GM19025 (cell line): ENCODE measurements around the gene MTOR.
"Not testable (repeated sequence)": the region's sequence is repeated elsewhere in the genome, so short reads cannot be mapped to it uniquely, and the experiment has no call there.

Experiments used
- ATAC-seq: cut with Tn5 transposase; IDR thresholded peaks from one replicate; pipeline ENCODE4 v1.9.1; 2021; ENCODE audit warnings: mild to moderate bottlenecking, low read depth, moderate library complexity; ENCODE audit not compliant: unreplicated experiment

MTOR gene

DNA sequence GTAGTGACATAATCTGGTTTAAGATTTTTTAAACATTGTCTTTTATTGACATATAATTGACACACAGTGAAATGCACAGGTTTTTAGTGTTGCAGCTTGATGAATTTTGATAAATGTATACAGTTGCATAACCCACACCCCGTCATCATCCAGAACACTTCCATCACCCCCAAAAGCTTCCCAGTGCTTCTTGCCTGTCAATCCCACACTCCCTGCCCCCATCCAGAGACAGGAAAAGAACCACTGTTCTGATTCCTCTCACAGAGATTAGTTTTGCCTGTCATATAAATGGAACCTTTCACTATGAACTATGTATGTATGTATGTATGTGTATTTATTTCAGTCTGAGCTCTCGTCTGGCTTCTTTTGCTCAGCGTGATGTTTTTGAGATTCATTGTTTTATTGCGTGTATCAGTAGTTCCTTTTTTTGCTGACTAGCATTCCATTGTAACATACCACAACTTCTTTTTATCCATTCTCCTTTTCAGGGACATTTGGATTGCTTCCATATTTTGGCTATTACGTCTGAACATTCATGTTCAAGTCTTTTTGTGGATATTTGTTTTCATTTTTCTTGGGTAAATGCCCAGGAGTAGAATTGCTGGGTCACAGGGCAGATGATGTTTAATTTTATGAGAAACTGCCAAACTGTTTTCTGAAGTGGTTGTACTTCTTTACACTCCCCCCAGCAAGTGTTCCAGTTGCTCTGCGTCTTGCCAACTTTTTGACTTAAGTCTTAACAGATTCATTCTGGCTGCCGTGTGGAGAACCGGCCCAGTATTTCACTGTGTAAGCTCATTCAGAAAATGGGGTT lies 19.4 kb upstream of the MTOR start:
- no peak for ATAC-seq

DNA sequence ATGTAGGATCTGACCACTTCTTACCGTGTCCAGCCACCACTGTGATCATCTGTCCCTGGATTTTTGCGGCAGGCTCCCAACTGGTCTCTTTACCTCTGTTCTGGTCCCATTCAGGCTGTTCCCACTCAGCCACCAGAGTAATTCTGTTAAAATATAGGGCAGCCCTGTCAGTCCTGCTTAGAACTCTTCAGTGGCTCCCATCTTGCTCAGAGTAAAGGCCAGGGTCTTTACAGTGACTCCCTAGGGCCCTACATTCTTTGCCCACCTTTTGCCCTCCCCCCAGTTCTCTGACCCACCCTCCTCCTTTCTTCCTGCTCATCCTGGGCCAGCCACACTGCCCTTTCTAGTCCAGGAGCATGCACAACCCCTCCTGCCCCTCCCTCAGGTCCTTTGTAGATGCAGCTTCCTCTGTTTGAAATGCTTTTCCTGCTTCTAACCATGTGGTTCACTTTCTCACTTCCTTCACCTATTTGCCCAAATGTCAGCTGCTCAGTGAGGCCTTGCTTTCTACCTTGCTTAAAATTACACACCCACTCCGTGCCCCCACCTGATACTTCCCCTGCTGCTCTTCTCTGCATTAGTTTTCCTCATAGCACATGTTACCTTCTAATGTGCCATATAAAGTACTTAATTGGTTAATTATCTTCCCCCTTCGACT lies 18.5 kb upstream of the MTOR start:
- ATAC-seq, result no peak

GRCh38 chr1:11279630-11280029 lies 17.3 kb upstream of the MTOR start:
- no peak for ATAC-seq

GRCh38 chr1:11279152-11279551 lies 16.8 kb upstream of the MTOR start:
- no peak for ATAC-seq

GRCh38 chr1:11273595-11274234 lies 11.4 kb upstream of the MTOR start:
- no peak for ATAC-seq

DNA sequence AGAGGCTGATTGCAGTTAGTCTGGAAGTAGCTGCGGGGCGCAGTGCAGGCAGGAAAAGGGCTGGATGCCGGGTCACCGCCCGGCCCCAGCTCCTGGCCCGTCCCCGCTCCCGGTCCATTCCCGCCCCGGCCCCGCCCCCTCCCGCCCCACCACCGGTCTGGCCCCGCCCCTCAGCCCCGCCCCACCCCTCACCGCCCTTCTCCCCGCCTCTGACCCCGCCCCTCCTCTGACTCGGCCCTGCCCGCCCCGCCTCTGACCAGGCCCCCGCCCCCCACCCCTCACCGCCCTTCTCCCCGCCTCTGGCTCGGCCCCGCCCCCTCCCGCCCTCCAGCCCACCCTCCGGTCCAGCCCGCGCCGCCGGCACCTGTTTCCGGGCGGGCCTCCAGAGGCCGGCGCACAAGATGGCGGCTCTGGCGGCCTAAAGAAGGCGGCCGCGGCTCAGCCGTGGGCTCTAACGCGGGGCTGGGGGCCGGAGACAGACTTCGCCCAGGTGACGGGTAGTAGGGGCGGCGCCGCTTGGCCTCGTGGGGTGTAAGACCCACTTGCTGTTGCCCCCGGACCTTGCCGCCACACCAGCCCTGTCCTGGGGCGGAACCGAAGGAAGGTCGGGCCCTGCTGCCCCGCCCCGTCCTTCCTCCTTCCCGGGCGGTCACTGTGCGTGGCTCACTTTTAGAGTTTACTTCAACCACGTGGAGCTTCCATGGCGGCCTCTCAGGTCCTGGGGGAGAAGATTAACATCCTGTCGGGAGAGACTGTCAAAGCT lies 10.7 kb upstream of the MTOR start, which contains the start of gene UBIAD1:
UBIAD1 (plus strand) TSS at position 367 of the 763 bp plus-strand sequence; CDS start at position 701, 334 bp downstream.
- peak; percentile 82 for ATAC-seq

DNA sequence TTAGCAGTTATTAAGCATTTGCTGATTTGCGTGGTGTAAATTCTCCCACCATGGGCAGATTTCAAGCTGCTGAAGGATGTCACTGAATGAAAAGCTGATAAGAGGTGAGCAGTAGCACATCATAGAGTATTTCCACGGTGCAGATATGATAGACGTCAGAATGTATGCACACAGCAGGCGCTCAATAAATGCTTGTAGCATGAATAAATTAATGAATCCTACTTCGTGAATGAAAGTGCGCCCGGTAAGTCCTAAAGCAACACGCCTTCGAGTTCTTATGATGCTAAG lies 10.1 kb upstream of the MTOR start:
- ATAC-seq, result no peak

DNA sequence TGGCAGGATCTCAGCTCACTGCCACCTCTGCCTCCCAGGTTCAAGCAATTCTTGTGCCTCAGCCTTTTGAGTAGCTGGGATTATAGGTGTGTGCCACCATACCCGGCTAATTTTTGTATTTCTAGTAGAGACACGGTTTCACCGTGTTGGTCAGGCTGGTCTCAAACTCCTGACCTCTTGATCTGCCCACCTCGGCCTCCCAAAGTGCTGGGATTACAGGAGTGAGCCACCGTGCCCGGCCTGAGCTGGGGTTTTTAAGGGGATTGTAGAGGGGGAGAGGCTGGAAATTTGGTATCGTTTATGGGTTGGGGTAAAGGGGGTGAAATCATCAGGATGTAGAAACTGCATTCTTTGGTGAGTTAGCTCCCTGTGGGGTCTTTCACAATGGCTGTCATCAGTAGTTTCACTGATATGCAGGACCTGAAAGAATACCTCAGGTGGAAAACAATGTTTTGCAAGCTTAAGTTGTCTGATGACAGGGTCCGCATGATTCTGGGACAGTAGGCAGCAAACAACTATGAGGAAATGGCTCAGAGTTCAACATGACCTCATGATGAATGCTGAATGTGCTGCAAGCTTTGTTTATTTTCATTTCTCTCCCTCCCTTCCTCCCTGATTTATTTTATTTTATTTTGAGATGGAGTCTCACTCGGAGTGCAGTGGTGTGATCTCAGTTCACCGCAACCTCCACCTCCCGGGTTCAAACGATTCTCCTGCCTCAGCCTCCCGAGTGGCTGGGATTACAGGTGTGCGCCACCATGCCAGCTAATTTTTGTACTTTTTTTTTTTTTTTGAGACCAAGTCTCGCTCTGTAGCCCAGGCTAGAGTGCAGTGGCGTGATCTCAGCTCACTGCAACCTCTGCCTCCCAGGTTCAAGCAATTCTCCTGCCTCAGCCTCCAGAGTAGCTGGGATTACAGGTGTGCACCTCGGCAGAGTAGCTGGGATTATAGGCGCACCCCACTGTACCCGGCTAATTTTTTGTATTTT lies 5.3 kb upstream of the MTOR start:
- ATAC-seq, result not testable (repeated sequence)

- ATAC-seq, result no peak
Measured at GRCh38 chr1:11266268-11267074, 4.1 kb upstream of the MTOR start.

DNA sequence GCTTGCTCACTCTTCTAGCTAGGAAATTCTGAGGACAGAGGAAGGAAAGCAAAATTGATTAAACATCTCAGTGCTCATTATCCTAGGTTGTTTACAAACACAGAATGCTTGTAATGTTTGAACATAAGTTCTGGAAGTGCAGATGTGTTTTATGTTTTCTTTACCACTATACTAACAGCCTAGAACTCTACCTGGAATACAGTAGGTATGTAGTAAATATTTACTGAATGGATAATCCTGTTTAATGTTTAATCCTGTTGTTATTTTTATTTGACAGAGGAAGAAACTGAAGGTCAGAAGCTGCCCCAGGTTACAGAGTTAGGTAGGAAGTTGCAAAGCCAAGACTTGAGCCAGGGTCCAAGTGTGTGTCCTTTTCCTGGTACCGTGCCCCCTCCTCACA lies 6.1 kb downstream of the MTOR start:
- ATAC-seq, result no peak

DNA sequence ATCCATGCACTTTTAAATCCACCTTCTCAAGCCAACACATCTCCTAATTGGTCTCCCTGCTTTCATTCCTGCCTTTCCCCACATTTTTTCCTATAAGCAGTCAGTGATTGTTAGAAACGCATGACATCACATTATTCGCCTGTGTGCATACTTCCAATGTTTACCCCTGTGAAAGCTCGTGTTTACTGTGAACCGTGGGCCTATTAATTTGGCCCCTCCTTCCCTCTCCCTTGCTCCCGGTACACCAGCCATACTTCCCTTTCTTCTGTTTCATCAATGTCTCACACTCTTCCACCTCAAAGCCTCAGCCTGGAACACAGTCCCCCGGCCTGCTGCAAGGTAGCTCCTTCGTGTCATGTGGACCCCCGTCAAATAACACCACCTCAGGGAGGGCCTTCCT lies 9.1 kb downstream of the MTOR start:
- ATAC-seq, result no peak

GRCh38 chr1:11252538-11252937 lies 9.8 kb downstream of the MTOR start:
- ATAC-seq, result no peak

DNA sequence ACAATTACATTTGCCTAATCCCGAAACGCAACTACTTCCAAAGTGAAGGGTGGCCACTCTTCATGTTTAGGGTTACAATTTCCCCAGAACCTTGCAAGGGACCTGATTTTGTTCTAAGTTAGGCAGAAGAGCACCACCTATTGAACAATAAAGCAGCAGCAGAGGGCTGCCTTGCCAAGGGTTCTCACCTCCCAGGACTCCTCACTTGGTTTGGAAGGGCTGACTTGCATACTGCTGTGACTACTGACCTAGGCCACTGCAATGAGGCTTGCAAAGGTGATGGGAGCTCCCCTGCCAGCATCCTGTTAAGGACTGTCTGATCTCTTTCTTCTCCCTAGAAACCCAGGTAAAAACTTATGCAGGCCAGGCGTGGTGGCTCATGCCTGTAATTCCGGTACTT lies 14.2 kb downstream of the MTOR start:
- no peak for ATAC-seq

GRCh38 chr1:11245904-11246719 lies 16.2 kb downstream of the MTOR start:
- ATAC-seq, result no peak

GRCh38 chr1:11245248-11245647 lies 17.1 kb downstream of the MTOR start:
- ATAC-seq, result no peak

DNA sequence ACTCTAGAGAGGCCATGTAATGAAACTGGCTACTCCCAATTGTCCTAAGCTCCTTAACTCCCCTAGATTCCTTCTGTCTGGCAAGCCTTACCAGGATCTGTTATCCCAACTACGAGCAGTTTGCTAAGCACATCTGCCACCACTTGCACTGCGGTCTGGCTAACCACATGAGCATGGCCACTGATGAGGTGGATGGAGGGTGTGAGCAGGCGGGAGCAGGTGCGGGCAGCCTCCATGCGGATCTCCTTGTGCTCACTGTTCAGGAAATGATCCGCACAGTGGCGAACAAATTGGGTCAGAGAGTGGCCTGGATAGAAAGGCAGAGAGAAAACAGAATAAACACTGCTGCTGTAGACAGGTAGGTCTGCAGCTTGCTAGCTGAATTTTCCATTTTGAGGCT lies 24.0 kb downstream of the MTOR start:
- no peak for ATAC-seq

- no peak for ATAC-seq
Measured at GRCh38 chr1:11237356-11237755, 25.0 kb downstream of the MTOR start.

DNA sequence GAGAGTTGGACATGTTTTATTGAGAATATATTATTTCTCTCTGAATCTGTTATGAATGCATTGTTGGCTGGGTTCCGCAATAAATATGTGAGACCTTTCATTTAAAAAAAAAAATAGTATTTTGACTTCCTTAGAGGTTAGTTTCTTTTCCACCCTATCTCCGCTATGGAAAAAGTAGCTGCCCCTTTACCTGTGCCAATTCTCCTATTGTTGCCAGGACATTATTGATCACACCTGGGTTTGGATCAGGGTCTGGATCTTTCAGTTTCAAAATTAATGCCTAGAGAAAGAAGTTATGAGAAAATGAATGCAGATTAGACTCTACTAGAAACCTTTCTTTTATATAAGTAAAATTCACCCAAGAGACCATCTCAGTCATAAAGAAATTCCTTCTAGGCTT lies 29.1 kb downstream of the MTOR start:
- ATAC-seq, result no peak
